Adipocyte (in vitro differentiated cells): ENCODE data around the gene RPS6KA2.

Experiments
- DNase-seq: peaks from one replicate; pipeline ENCODE4 v3.0.0-alpha.2; 2015; ENCODE audit warnings: low read depth
- H3K27me3 ChIP-seq: replicated peaks from 2 replicates; pipeline ENCODE4 v1.7.0; 2013; ENCODE audit warnings: mild to moderate bottlenecking, low read length, moderate library complexity; ENCODE audit not compliant: control insufficient read depth, insufficient read depth
- H3K36me3 ChIP-seq: 2 replicates; pipeline ENCODE4 v1.7.0; 2013; ENCODE audit warnings: low read length, mild to moderate bottlenecking, moderate library complexity; ENCODE audit not compliant: control insufficient read depth, insufficient read depth, severe bottlenecking
- H3K4me1 ChIP-seq: 2 replicates; pipeline ENCODE4 v1.7.0; 2013; ENCODE audit warnings: mild to moderate bottlenecking, low read length, moderate library complexity; ENCODE audit not compliant: control insufficient read depth, insufficient read depth
- H3K4me3 ChIP-seq: 2 replicates; pipeline ENCODE4 v1.7.0; 2013; ENCODE audit warnings: mild to moderate bottlenecking, low read length, moderate library complexity
- H3K9ac ChIP-seq: 2 replicates; pipeline ENCODE4 v1.7.0; 2013; ENCODE audit warnings: mild to moderate bottlenecking, low read length, moderate library complexity
- H3K9me3 ChIP-seq: 2 replicates; pipeline ENCODE4 v1.7.0; 2013; ENCODE audit warnings: mild to moderate bottlenecking, low read length, moderate library complexity; ENCODE audit not compliant: control insufficient read depth

Gene RPS6KA2

DNA sequence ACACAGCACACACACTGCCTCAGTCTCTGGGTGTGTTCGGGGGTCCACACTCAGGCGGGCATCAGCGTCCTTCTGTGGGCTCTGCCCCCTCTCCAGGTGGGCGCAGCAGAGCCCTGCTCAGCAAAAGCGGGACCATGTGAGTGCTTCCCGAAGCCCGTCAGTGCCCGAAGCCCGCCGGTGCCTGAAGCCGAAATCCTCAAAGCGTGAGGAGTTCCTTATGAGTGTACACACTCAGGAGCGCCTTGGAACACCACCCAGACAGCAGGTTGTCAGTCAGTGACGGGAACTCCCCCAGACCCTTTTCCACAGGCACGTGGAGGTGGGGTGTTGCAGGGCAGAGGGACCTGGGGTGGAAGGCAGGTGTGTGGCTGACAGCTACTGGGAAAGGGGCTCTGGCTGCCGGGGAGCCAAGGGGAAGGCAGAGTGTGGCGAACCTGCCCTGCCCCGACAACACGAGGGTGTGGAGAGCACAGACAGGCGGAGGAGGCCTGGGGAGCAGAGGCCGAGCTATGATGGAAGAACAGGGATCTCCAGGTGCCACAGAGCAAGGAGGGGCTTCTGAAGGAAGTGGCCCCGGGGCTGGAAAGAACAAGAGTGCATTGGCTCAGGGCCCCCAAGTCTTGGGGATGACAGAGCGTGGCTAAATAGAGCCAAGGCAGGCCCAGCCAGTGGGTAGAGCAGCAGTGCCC, 128.2 kb downstream of the RPS6KA2 start:
- Histone ChIP-seq H3K4me1 (no peaks in the 10 kb centered on the region), H3K36me3 (peaks cover 78% of the 10 kb centered on the region), H3K9ac (no peak overlapping the region), H3K4me3 (no peak overlapping the region), H3K9me3 (no peaks in the 10 kb centered on the region), H3K27me3 (no peaks in the 10 kb centered on the region)
- DNase-seq = no peak

DNA sequence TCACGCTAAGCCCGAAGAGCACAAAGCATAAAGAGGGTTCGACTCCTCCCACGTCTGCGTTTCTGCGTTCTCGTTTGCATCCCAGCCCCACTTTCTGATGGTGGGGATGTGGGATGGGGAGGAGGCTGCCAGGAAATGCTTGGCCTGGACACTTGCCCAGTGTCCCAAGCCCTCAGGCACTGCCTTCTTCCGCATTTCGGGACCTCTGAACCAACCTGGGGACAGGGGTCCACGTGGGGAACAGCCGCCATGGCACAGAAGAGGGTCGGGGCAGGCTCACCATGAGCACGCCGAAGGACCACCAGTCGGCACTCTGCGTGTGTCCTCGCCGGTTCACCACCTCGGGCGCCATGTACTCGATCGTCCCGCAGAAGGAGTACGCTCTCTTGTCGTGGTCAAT, 128.8 kb downstream of the RPS6KA2 start:
- no peak overlapping the region for H3K9ac ChIP-seq
- H3K4me1 ChIP-seq = no peaks in the 10 kb centered on the region
- DNase-seq = no peak
- no peaks in the 10 kb centered on the region for H3K27me3 ChIP-seq
- H3K9me3 ChIP-seq = no peaks in the 10 kb centered on the region
- H3K36me3 ChIP-seq = peaks cover 78% of the 10 kb centered on the region
- no peak overlapping the region for H3K4me3 ChIP-seq

DNA sequence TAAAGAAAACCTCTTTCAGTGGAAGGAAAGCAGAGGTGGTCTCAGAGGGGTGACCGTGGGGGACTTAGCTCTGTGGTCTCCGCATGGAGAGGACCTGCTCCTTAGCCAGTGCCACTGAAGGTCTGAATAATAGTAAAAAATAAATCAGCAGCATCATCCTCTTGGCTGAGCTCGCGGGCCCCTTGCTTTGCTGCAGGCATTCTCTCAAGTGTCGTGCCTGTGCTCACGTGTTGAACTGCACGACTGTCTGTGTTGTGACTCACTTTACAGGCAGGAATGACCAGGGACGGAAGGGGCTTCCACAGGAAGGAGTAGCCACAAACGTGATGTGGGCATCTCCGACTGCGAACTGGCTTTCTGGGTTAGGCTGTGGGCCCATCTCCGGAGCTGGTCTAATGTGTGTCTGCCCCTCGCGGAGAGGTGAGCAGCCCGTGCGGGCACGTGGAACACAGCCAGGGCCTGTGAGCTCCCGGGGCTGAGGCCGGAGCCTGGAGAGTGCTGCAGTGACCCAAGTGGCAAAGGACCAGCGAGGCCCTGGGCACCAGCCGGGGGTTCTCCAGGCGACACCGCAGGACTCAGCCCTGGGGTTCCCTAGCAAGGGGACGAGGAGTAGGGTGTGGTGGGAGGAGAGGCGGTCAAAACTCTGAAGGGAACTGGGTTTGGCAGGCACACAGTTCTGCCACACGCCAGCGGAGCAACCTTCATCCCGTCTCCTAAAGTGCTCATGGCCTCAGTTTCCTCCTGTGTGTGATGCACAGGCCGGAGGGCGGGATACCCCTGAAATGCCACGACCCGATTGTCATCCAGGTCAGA, 129.8 kb downstream of the RPS6KA2 start:
- no peak for DNase-seq
- no peaks in the 10 kb centered on the region for H3K9me3 ChIP-seq
- H3K27me3 ChIP-seq = no peaks in the 10 kb centered on the region
- no peak overlapping the region for H3K9ac ChIP-seq
- H3K4me3 ChIP-seq = no peak overlapping the region
- peaks cover 74% of the 10 kb centered on the region for H3K36me3 ChIP-seq
- H3K4me1 ChIP-seq = no peaks in the 10 kb centered on the region

DNA sequence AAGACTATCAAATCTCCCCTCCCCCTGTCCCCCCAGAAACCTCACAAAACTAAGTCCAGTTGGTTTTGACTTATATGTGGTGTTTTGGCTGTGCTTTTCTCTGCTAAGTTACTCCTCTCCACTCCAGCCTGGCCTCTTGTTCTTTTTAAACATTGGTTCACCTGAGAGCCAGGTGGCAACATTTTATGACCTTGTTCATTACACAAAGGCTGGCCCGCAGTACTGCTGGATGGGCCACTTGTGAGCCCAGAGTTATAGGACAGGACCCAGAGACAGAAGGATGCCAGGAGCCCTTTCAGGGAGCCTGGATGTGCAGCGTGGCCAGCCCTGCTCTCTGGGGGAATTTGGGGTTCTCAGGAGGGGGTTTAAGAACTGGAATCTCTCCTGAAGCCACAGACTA, 130.6 kb downstream of the RPS6KA2 start:
- no peak for DNase-seq
- Histone ChIP-seq H3K4me3 (no peak overlapping the region), H3K9me3 (no peaks in the 10 kb centered on the region), H3K4me1 (no peaks in the 10 kb centered on the region), H3K36me3 (peaks cover 78% of the 10 kb centered on the region), H3K27me3 (no peaks in the 10 kb centered on the region), H3K9ac (no peak overlapping the region)

DNA sequence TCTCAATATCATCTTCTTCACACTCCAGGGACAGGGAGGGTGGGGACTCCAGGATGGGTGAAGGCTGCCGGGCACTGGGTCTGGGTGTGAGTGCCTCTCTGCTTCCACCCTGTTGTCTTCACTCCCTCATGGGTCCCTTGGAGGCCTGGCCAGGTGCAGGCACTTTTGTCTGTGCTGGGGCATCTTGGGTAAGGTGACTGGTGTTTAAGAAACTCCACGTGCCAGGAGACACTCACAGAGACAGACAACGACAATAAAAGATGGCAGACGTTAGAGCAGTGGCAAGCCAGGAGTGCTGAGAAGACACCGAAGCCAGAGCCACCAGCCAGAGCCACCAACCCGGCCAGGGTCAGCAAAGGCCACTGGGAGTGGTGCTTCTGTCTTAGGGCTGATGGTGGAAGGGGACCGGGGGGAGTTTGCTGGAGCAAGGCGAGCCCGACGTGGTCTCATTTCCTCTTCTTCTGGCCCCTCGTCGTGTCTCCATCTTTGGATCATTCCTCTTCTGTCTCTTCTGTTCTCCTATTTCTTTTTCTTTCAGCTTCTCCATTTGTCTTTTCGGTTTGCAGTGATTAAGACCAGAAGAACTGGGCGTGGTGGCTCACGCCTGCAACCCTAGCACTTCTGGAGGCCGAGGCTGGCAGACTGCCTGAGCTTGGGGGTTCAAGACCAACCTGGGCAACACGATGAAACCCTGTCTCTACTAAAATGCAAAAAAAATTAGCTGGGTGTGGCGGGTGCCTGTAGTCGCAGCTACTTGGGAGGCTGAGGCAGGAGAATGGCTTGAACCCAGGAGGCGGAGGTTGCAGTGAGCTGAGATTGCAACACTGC, 131.3 kb downstream of the RPS6KA2 start:
- Histone ChIP-seq H3K4me3 (no peak overlapping the region), H3K4me1 (no peaks in the 10 kb centered on the region), H3K9me3 (no peaks in the 10 kb centered on the region), H3K9ac (no peak overlapping the region), H3K27me3 (no peaks in the 10 kb centered on the region), H3K36me3 (peaks cover 77% of the 10 kb centered on the region)
- no peak for DNase-seq

DNA sequence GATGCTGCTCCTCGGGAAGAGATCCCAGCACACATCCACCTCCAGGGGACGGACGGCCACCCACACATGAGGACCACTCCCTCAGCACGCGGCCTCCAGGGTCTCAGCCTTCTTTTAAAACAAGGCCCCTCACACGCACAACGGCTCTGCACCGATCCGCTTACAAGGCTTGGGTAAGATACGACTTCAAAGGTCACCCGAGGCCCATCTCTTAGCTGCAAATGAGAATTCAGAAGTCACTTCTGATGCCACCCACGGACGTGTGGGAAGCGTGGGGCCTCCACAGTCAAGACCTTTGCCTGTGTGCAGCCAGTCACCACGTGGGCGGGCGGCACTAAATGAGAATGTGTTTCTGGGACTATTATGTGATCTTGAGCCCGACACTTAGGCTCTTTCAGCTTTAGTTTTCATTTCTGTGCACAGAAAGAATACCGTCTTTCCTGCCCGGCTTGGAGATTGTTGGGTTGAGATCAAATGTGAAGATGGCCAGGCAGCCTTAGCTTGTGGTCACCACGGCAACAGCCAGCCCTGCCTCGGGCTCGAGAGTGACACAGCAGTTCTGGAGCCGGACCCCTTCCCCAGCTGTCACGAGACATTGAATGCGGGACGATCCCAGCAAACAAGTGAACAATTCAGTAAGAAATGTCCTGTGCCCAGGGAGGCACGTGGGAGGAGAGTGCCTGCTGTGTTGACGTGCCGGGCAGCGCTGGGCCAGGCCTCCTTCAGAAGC, 132.1 kb downstream of the RPS6KA2 start:
- Histone ChIP-seq H3K4me1 (no peaks in the 10 kb centered on the region), H3K4me3 (no peak overlapping the region), H3K27me3 (no peaks in the 10 kb centered on the region), H3K9me3 (no peaks in the 10 kb centered on the region), H3K9ac (no peak overlapping the region), H3K36me3 (peaks cover 77% of the 10 kb centered on the region)
- no peak for DNase-seq

DNA sequence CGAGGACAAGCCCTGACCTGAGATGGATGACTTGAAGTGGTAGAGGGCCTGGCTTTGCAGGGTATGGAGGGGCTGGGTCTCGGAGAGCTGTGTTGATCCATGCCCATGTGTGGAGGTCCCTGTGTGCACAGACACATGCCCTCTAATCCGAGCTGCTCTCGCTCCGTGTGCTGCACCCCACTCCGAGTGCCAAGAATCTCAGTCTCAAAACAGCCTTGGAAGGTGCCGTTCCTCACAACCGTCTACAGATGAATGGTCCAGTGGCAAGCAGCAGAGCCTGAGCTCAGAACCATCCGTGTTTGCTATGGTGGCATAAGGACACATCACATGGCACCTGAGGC, 133.0 kb downstream of the RPS6KA2 start:
- Histone ChIP-seq H3K9me3 (no peaks in the 10 kb centered on the region), H3K9ac (no peak overlapping the region), H3K27me3 (no peaks in the 10 kb centered on the region), H3K36me3 (peaks cover 76% of the 10 kb centered on the region), H3K4me1 (no peaks in the 10 kb centered on the region), H3K4me3 (no peak overlapping the region)
- DNase-seq = no peak

DNA sequence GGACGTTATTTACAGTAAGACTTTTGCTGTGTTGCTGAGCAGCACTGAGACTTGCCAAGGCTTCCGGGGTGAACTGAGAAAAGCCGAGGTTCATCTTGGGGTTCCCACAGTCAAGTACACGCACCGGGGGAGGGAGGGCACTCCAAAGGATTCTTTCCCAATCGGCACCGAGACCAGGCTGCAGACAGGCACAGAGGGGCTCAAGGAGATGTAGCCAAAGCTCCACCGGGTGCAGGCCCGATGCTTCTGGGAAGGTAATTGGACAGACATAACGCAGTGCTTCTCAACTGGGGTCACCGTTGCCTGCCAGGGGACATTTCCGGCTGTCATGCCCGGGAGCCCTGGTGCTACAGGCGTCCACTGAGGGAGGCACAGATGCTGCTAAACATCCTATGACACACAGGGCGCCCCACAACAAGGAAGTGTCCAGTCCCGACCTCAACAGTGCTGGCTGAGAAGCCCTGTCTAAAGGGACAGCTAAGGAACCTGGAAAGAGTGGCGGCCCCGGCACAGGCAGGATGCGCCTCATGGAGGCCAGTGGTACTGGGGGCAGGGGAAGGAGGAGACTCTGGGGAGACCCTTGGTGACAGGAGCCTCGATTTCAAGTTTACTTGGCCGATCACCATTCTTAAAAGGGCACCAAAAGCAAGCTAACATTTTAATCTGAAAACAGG, 133.5 kb downstream of the RPS6KA2 start:
- Histone ChIP-seq H3K36me3 (peaks cover 71% of the 10 kb centered on the region), H3K9ac (no peak overlapping the region), H3K27me3 (no peaks in the 10 kb centered on the region), H3K4me1 (no peaks in the 10 kb centered on the region), H3K9me3 (no peaks in the 10 kb centered on the region), H3K4me3 (no peak overlapping the region)
- no peak for DNase-seq

DNA sequence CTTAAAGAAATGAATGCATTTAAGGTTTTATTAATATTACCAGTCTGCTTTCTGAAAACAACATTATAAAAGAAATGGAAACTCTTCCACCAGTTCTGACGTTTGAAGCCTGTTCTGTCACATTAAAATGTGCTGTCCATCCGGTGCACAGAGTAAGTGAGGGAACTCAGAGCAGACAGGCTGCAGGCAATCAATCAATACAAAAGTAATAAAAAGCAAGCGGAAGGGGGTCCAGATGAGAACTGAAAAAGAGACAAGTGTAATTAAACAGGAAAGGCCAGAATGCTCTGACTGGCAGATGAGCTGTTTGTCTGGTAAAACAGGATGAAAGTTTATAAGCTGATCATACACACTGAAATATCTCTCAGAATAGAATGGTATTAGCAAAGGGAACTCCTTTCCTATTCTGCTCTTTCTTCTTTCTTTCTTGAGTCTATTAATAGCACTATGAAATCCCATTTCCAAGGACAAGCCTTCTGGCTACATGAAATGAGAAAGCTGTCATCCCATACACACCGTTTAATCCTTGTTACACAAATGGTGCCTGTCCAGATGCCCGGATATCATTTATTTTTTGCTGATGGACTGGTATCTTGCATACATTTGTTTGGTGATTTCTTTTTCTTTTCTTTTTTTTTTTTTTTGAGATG, 134.8 kb downstream of the RPS6KA2 start:
- no peak for DNase-seq
- Histone ChIP-seq H3K36me3 (peaks cover 69% of the 10 kb centered on the region), H3K4me3 (no peak overlapping the region), H3K9me3 (no peaks in the 10 kb centered on the region), H3K9ac (no peak overlapping the region), H3K4me1 (no peaks in the 10 kb centered on the region), H3K27me3 (no peaks in the 10 kb centered on the region)
